Measurements from ENCODE around the gene MC3R. TPM values are rescaled to one million over a fixed set of nuclear protein-coding genes. Genes with fewer than 3 reads are reported as not detected.

MC3R gene
- total and polyA plus RNA-seq, 4 donors: not detected

DNA sequence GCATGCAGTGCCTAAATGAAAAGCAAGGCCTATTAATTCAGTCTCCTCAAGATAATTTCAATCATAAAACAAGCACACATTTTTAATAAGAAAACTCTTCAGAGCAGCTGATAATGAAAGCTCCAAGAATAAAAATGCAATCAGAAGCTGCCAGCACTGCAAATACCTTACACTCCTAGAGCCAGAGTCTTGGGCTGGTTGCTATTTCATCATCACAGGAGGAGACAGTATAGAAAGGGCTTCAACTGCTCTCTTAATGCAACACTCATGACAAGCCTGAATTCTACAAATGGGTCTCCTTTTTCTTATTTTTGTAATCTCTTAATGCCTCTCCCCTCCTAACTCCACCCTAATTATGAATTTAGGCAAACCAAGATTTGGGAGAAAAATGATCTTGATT, 11.2 kb upstream of the MC3R start:
- TF ChIP-seq TAF1 (conservative IDR thresholded peaks at IDR 0.05): no peak
- no peak for TF ChIP-seq EGR1 (IDR thresholded peaks at IDR 0.05; ENCODE audit: low read depth in 2 of 2)
- no peak for TF ChIP-seq RXRA (IDR thresholded peaks at IDR 0.05)
- TF ChIP-seq HNF4G (IDR thresholded peaks at IDR 0.05): no peak
- no peak for TF ChIP-seq YY1 (IDR thresholded peaks at IDR 0.05)
- TF ChIP-seq, protein P1, sequence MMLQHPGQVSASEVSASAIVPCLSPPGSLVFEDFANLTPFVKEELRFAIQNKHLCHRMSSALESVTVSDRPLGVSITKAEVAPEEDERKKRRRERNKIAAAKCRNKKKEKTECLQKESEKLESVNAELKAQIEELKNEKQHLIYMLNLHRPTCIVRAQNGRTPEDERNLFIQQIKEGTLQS (IDR thresholded peaks at IDR 0.05): no peak
- TF ChIP-seq GABPA (IDR thresholded peaks at IDR 0.05 in 1 of 2, conservative IDR thresholded peaks at IDR 0.05 in 1 of 2): no peak
- TF ChIP-seq, protein P2, sequence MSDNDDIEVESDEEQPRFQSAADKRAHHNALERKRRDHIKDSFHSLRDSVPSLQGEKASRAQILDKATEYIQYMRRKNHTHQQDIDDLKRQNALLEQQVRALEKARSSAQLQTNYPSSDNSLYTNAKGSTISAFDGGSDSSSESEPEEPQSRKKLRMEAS (IDR thresholded peaks at IDR 0.05): no peak
- no peak for TF ChIP-seq HNF4A (conservative IDR thresholded peaks at IDR 0.05)
- no peak for TF ChIP-seq NR2F2 (IDR thresholded peaks at IDR 0.05)
- TF ChIP-seq FOXA2 (IDR thresholded peaks at IDR 0.05): no peak
- TF ChIP-seq JUND (IDR thresholded peaks at IDR 0.05): no peak
- TF ChIP-seq RAD21 (IDR thresholded peaks at IDR 0.05): no peak
- TF ChIP-seq CTCF (IDR thresholded peaks at IDR 0.05; ENCODE audit: low read depth, low read length, missing input control): no peak
- TF ChIP-seq, protein P3, sequence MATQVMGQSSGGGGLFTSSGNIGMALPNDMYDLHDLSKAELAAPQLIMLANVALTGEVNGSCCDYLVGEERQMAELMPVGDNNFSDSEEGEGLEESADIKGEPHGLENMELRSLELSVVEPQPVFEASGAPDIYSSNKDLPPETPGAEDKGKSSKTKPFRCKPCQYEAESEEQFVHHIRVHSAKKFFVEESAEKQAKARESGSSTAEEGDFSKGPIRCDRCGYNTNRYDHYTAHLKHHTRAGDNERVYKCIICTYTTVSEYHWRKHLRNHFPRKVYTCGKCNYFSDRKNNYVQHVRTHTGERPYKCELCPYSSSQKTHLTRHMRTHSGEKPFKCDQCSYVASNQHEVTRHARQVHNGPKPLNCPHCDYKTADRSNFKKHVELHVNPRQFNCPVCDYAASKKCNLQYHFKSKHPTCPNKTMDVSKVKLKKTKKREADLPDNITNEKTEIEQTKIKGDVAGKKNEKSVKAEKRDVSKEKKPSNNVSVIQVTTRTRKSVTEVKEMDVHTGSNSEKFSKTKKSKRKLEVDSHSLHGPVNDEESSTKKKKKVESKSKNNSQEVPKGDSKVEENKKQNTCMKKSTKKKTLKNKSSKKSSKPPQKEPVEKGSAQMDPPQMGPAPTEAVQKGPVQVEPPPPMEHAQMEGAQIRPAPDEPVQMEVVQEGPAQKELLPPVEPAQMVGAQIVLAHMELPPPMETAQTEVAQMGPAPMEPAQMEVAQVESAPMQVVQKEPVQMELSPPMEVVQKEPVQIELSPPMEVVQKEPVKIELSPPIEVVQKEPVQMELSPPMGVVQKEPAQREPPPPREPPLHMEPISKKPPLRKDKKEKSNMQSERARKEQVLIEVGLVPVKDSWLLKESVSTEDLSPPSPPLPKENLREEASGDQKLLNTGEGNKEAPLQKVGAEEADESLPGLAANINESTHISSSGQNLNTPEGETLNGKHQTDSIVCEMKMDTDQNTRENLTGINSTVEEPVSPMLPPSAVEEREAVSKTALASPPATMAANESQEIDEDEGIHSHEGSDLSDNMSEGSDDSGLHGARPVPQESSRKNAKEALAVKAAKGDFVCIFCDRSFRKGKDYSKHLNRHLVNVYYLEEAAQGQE (IDR thresholded peaks at IDR 0.05): no peak

GRCh38 chr20:56244259-56244658, 4.3 kb upstream of the MC3R start:
- no peak overlapping the region for H3K27ac ChIP-seq (ENCODE audit: low read depth in 1 of 2, low read length in 2 of 2)
- no peaks in the 10 kb centered on the region for H3K4me1 ChIP-seq (ENCODE audit: control insufficient read depth in 4 of 4, insufficient read depth in 4 of 4, low read length in 3 of 4)
- no peaks in the 10 kb centered on the region for H3K9me3 ChIP-seq (ENCODE audit: control insufficient read depth in 4 of 4, low read length in 3 of 4)
- 24% methylated on average over 6 of the region's 6 CpGs for WGBS
- no peaks in the 10 kb centered on the region for H3K36me3 ChIP-seq (ENCODE audit: control insufficient read depth in 4 of 4, insufficient read depth in 3 of 4, low read depth in 1 of 4, low read length in 3 of 4)
- no peak overlapping the region for H3K4me3 ChIP-seq (ENCODE audit: low read depth in 1 of 3, low read length in 3 of 3)
- TF ChIP-seq, protein P3 (IDR thresholded peaks at IDR 0.05): peak; percentile 37
- TF ChIP-seq HNF4G (IDR thresholded peaks at IDR 0.05): no peak
- TF ChIP-seq RAD21 (IDR thresholded peaks at IDR 0.05): no peak
- TF ChIP-seq FOXA1 (IDR thresholded peaks at IDR 0.05): no peak
- no peak for TF ChIP-seq NR2F2 (IDR thresholded peaks at IDR 0.05)
- no peak for DNase-seq (ENCODE audit: low spot score)
- H3K27me3 ChIP-seq (ENCODE audit: control insufficient read depth in 4 of 4, insufficient read depth in 4 of 4, low read length in 3 of 4): peaks cover 0 to 15% (median 0%) of the 10 kb centered on the region in 4 donors
- no peak overlapping the region for H3K9ac ChIP-seq (ENCODE audit: low read depth in 1 of 2, low read length in 2 of 2)

More for the DNA sequence above, 11.2 kb upstream of the MC3R start:
- Histone ChIP-seq H3K9ac (ENCODE audit: low read depth in 1 of 2, low read length in 2 of 2) (no peak overlapping the region), H3K27ac (ENCODE audit: low read depth in 1 of 2, low read length in 2 of 2) (no peak overlapping the region), H3K27me3 (ENCODE audit: control insufficient read depth in 4 of 4, insufficient read depth in 4 of 4, low read length in 3 of 4) (peaks cover 0 to 2% (median 0%) of the 10 kb centered on the region in 4 donors), H3K4me1 (ENCODE audit: control insufficient read depth in 4 of 4, insufficient read depth in 4 of 4, low read length in 3 of 4) (no peaks in the 10 kb centered on the region), H3K36me3 (ENCODE audit: control insufficient read depth in 4 of 4, insufficient read depth in 3 of 4, low read depth in 1 of 4, low read length in 3 of 4) (no peaks in the 10 kb centered on the region), H3K9me3 (ENCODE audit: control insufficient read depth in 4 of 4, low read length in 3 of 4) (peaks cover 4 to 18% (median 7%) of the 10 kb centered on the region in 4 donors), H3K4me3 (ENCODE audit: low read depth in 1 of 3, low read length in 3 of 3) (no peak overlapping the region)
- DNase-seq (ENCODE audit: low spot score): no peak
